CD4-positive, alpha-beta T cell treated with Interleukin-15 for 1 hour (primary cell): ENCODE results near the gene AKR1C4.
A peak's percentile ranks its signal among the peaks of the same experiment; 100 is the strongest.
"Not testable (repeated sequence)": the region's sequence is repeated elsewhere in the genome, so short reads cannot be mapped to it uniquely, and the experiment has no call there.

ENCODE experiments used
- DNase-seq: peaks from one replicate; pipeline ENCODE4 v3.0.0-alpha.2; 2020

Gene AKR1C4

GRCh38 chr10:5209776-5210175, 13.1 kb downstream of the AKR1C4 start:
- DNase-seq, result not testable (repeated sequence)

- DNase-seq, result not testable (repeated sequence)
Measured at GRCh38 chr10:5210261-5210660, 13.6 kb downstream of the AKR1C4 start.

- DNase-seq, result no peak
Measured at GRCh38 chr10:5211696-5212536, 15.3 kb downstream of the AKR1C4 start.

- DNase-seq, result no peak
Measured at GRCh38 chr10:5216801-5217200, 20.2 kb downstream of the AKR1C4 start.

GRCh38 chr10:5219262-5219661, 22.6 kb downstream of the AKR1C4 start:
- no peak for DNase-seq

GRCh38 chr10:5222942-5223341, 26.3 kb downstream of the AKR1C4 start:
- DNase-seq, result not testable (repeated sequence)

GRCh38 chr10:5229019-5229418, 32.4 kb downstream of the AKR1C4 start:
- no peak for DNase-seq

DNA sequence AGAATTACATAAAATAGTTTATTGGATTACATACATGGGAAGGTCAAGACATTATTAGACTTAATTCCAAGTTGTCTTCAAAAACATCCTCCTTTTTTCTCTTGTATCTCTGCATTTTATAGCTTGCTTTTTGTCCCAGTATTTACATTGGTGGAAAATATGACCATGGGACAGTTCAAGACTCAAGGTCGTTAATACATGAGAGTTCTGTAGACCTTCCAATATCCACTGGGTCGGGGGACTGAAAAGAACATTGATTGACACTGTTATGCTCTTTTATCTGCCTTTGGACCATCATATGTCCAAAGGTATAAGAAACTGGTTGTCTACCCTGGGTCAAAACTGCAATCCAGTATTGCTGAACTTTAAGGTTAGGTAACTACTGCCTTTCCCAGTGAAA, 36.7 kb downstream of the AKR1C4 start:
- DNase-seq, result no peak

- peak; percentile 51 for DNase-seq
Measured at GRCh38 chr10:5234106-5234860, 37.6 kb downstream of the AKR1C4 start.

DNA sequence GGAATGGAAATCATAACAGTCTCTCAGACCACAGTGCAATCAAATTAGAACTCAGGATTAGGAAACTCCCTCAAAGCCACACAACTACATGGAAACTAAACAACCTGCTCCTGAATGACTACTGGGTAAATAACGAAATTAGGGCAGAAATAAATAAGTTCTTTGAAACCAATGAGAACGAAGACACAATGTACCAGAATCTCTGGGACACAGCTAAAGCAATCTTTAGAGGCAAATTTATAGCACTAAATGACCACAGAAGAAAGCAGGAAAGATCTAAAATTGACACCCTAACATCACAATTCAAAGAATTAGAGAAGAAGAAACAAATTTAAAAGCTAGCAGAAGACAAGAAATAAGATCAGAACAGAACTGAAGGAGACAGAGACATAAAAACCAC, 40.9 kb downstream of the AKR1C4 start:
- DNase-seq, result not testable (repeated sequence)

GRCh38 chr10:5242585-5242984, 45.9 kb downstream of the AKR1C4 start:
- DNase-seq, result no peak

DNA sequence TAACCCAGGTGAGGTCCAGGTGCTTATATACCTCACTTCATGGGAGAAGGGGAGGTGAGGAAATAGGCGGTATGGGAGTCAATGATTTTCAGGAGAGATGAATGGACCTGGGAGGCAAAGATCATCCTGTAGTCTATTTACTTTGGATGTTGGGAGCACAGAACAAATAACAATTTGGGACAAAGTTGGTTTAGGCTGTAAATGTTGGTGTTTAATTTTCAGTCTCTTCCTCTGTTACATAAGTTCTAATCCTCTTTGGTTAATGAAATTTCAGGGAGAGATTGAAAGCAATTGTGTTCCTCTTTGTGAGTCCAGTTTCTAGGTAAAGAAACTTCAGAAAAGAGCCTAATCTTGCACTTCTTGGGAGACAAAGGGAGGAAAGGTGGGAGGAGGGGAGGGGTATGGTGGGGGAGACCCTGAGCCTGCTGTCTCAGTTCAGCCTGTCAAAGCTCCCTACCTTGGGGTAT, 46.9 kb downstream of the AKR1C4 start:
- no peak for DNase-seq

DNA sequence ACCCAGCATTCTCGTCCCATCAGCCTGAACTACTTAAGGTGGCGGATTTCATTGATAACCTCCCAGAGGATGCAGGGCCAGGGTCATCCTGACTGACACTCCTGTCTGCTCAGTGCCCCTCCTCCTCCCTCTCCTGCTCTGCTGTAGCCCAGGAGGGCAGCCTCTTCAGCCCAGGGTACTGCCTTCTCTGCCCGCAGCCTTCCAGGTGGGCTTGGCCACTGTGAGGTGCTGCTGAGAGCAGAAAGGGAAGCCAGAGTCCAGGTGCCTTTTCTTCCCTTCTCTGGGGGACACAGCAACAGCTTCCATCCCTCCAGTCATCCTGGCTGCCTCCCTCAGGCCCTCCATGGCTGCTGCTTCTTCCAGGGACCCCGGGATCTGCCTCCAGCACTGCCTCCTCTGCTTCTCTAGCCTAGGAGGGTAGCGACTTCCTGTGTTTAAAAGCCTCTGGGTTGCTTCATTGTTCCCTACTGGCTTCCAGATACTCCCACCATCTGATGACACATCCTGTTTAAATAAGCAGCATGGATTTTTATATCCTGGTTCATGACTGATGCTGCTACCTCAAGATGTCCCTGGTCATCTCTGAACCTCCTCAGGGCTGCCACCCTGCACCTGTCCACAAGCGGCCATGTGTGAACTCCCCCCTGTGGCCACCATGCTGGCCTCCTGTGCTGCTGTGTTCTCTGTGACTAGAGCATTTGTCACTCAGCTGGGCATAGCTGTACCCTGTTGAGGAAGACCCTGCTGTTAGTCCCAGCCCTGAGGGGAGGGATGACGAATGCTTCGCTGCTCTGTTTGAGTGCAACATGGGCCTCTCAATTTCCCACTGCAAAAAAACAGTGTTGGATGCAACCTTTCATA, 55.8 kb downstream of the AKR1C4 start:
- DNase-seq, result no peak

DNA sequence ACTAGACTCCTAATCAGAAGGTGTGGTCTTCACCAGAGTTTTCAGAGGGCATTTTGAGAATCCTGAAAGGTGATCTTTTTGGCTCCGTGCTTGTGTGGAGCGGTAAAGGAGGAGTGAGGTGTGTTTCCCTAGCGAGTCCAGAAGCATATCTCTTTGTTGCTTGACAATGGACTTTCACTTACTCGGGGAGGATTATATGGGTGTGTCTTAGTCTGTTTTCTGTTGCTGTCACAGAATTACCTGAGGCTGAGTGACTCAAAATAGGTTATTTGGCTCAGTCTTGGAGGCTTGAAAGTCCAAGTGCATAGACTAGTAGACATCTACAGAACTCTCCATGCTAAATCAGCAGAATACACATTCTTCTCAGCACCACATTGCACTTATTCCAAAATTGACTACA, 57.9 kb downstream of the AKR1C4 start:
- no peak for DNase-seq

- DNase-seq, result not testable (repeated sequence)
Measured at GRCh38 chr10:5257768-5258167, 61.1 kb downstream of the AKR1C4 start.

- DNase-seq, result no peak
Measured at GRCh38 chr10:5259132-5259951, 62.7 kb downstream of the AKR1C4 start.

GRCh38 chr10:5259952-5260578, 63.4 kb downstream of the AKR1C4 start:
- no peak for DNase-seq

GRCh38 chr10:5260828-5261227, 64.2 kb downstream of the AKR1C4 start:
- DNase-seq, result no peak

DNA sequence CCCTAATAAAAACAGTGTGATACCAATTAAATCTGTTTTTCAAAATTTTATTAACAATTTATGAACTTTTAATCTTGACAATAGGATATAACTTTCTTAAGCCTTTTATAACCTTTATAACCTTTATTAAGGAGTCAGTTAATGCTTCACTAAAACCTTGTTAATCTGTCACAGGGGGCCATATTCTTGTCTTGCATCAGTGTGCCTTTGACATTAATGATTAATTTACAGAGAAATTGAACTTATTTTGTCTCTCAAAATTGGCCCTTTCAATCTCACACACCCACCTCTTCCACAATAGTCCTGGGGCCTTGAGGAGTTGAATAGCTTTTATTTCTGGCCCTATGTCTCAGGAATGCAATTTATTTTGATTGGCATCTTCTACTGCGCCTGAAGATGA, 68.5 kb downstream of the AKR1C4 start:
- no peak for DNase-seq

- no peak for DNase-seq
Measured at GRCh38 chr10:5266351-5266750, 69.7 kb downstream of the AKR1C4 start.

DNA sequence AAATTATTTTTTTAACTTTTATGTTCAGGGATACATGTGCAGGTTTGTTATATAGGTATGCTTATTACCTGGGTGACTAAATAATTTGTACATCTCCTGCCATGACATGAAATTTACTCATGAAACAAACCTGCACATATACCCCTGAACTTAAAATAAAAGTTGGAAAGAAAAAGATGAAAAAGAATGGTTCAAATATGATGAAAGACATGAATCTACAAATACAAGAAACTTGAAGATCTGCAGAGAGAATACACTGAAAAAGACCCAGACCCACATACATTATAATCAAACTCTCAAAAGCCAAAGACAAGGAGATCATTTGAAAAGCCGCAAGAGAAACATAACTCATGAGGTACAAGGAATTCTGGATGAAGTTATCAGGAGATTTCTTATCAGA, 70.2 kb downstream of the AKR1C4 start:
- no peak for DNase-seq

GRCh38 chr10:5268234-5268633, 71.6 kb downstream of the AKR1C4 start:
- no peak for DNase-seq
